HCT116 (cell line): ENCODE data around the gene ZBED3. TPM values are rescaled to one million over a fixed set of nuclear protein-coding genes. Genes with fewer than 3 reads are reported as not detected.

Source experiments
- ATAC-seq: fragments of 200-7000 bp; cut with Tn5 transposase; 2 replicates; pipeline ENCODE4 v1.9.1; 2020; ENCODE audit warnings: mild to moderate bottlenecking, moderate library complexity
- BruUV-seq: library from RNA; stranded (reverse); fragments of 400-500 nt; replicated peaks from 2 replicates; lab custom pipeline; 2021; lab: Mats Ljungman, UMichigan
- CTCF ChIA-PET: fragments of 300-600 bp; sonication (Branson Sonifier 250); formaldehyde crosslinking; loops from one replicate; lab custom pipeline; 2021; ENCODE audit warnings: antibody characterized with exemption; lab: Charles Lee
- POLR2A ChIA-PET: fragments of 300-600, 350-600 bp; sonication (Branson Sonifier 250); formaldehyde crosslinking; loops from one replicate; lab custom pipeline; 2021; ENCODE audit warnings: antibody characterized with exemption; lab: Charles Lee
- RAD21 ChIA-PET, 2 experiments: fragments of 300-600 bp; sonication (Branson Sonifier 250); formaldehyde crosslinking; loops; one replicate each; lab custom pipeline; 2023; ENCODE audit warnings: low total read pairs in 2 of 2; ENCODE audit not compliant: uncharacterized antibody in 2 of 2, unreplicated experiment in 2 of 2, low non-redundant PET in 1 of 2; lab: Charles Lee
- DNase-seq: peaks from one replicate; pipeline ENCODE4 v3.0.0-alpha.2; 2010; ENCODE audit warnings: low read depth, low spot score
- H2AFZ ChIP-seq: fragments of 200-600 bp; shearing (Covaris generic), sonication (generic); 2 replicates; pipeline ENCODE4 v1.6.1; 2017; ENCODE audit warnings: low read depth, mixed run types, mixed read lengths, antibody characterized with exemption, low read length; ENCODE audit not compliant: poor library complexity, severe bottlenecking
- H3K27ac ChIP-seq: 2 replicates; pipeline ENCODE4 v1.5.1; 2012; ENCODE audit warnings: low read depth, low read length
- H3K27me3 ChIP-seq: fragments of 200-600 bp; sonication (generic); 2 replicates; pipeline ENCODE4 v1.6.1; 2016; ENCODE audit warnings: mixed run types, low read length, mixed read lengths; ENCODE audit not compliant: insufficient read depth
- H3K36me3 ChIP-seq, 2 experiments: fragments of 200-500 bp in 1 of 2; fragments of 200-600 bp in 1 of 2; sonication (Bioruptor generic) in 1 of 2; sonication (generic) in 1 of 2; 2 replicates each; pipeline versions ENCODE4 v1.5.1 to v1.6.1; 2014 to 2016; ENCODE audit warnings: low read length in 2 of 2, inconsistent platforms in 1 of 2, mixed read lengths in 1 of 2, mixed run types in 1 of 2; ENCODE audit not compliant: insufficient read depth in 2 of 2, control insufficient read depth in 1 of 2
- H3K4me1 ChIP-seq, 2 experiments: fragments of 200-600 bp in 1 of 2; sonication (generic) in 1 of 2; 2 replicates each; pipeline versions ENCODE4 v1.5.1 to v1.6.1; 2012 to 2017; ENCODE audit warnings: low read length in 2 of 2, inconsistent platforms in 1 of 2, mild to moderate bottlenecking in 1 of 2, mixed read lengths in 1 of 2, mixed run types in 1 of 2, moderate library complexity in 1 of 2; ENCODE audit not compliant: insufficient read depth in 2 of 2, control insufficient read depth in 1 of 2
- H3K4me2 ChIP-seq: fragments of 200-600 bp; sonication (generic); 2 replicates; pipeline ENCODE4 v1.6.1; 2017; ENCODE audit warnings: mixed run types, low read length, mixed read lengths
- H3K4me3 ChIP-seq, 2 experiments: fragments of 200-600 bp in 1 of 2; sonication (generic) in 1 of 2; replicated peaks in 1 of 2; 2 replicates each; pipeline ENCODE4 v1.5.1; 2011 to 2016; ENCODE audit warnings: low read length in 2 of 2, control low read depth in 1 of 2, low read depth in 1 of 2, mild to moderate bottlenecking in 1 of 2, mixed read lengths in 1 of 2, mixed run types in 1 of 2
- H3K79me2 ChIP-seq: fragments of 200-600 bp; sonication (generic); 2 replicates; pipeline ENCODE4 v1.6.1; 2017; ENCODE audit warnings: mild to moderate bottlenecking, mixed run types, low read length, moderate library complexity, mixed read lengths; ENCODE audit not compliant: insufficient read depth
- H3K9ac ChIP-seq: fragments of 200-600 bp; sonication (generic); 2 replicates; pipeline ENCODE4 v1.6.1; 2016; ENCODE audit warnings: low read length, mixed read lengths
- H3K9me2 ChIP-seq: fragments of 200-600 bp; sonication (generic), shearing (Covaris generic); 2 replicates; pipeline ENCODE4 v1.6.1; 2017; ENCODE audit warnings: mixed run types, mild to moderate bottlenecking, moderate library complexity; ENCODE audit not compliant: insufficient read depth
- H3K9me3 ChIP-seq, 2 experiments: fragments of 200-500 bp in 1 of 2; fragments of 200-600 bp in 1 of 2; sonication (Bioruptor generic) in 1 of 2; sonication (generic) in 1 of 2; 2 replicates each; pipeline ENCODE4 v1.6.1; 2014 to 2017; ENCODE audit warnings: low read length in 2 of 2, mixed read lengths in 2 of 2, inconsistent platforms in 1 of 2, low read depth in 1 of 2, mild to moderate bottlenecking in 1 of 2, mixed run types in 1 of 2, moderate library complexity in 1 of 2; ENCODE audit not compliant: control insufficient read depth in 1 of 2, insufficient read depth in 1 of 2
- H4K20me1 ChIP-seq: fragments of 200-600 bp; sonication (generic), shearing (Covaris generic); 2 replicates; pipeline ENCODE4 v1.6.1; 2017; ENCODE audit warnings: mixed run types, mild to moderate bottlenecking, moderate library complexity; ENCODE audit not compliant: insufficient read depth
- CBX3 ChIP-seq: IDR thresholded peaks from 2 replicates; pipeline ENCODE4 v1.6.1; 2012; ENCODE audit warnings: low read depth
- CEBPB ChIP-seq: IDR thresholded peaks from 2 replicates; pipeline ENCODE4 v1.6.1; 2012; ENCODE audit warnings: low read depth
- CTCF ChIP-seq, 3 experiments: fragments of 200-600 bp in 1 of 3; sonication (generic) in 1 of 3; IDR thresholded peaks in 2 of 3; conservative IDR thresholded peaks in 1 of 3; 2 replicates each; pipeline ENCODE4 v1.5.1; 2012 to 2017; ENCODE audit warnings: low read depth in 2 of 3, low read length in 2 of 3, antibody characterized with exemption in 1 of 3, borderline replicate concordance in 1 of 3, control low read depth in 1 of 3, mild to moderate bottlenecking in 1 of 3, mixed read lengths in 1 of 3, mixed run types in 1 of 3, moderate library complexity in 1 of 3; ENCODE audit not compliant: insufficient read depth in 1 of 3
- ELF1 ChIP-seq: IDR thresholded peaks from 2 replicates; pipeline ENCODE4 v1.6.1; 2012; ENCODE audit warnings: low read depth, borderline replicate concordance
- EZH2phosphoT487 ChIP-seq: fragments of 200-600 bp; IDR thresholded peaks from 2 replicates; pipeline ENCODE4 v1.6.1; 2018; ENCODE audit warnings: antibody characterized with exemption, borderline replicate concordance
- SP1 ChIP-seq: IDR thresholded peaks from 2 replicates; pipeline ENCODE4 v1.6.1; 2012; ENCODE audit warnings: low read depth
- SRF ChIP-seq: IDR thresholded peaks from 2 replicates; pipeline ENCODE4 v1.6.1; 2012; ENCODE audit warnings: low read depth
- TCF7L2 ChIP-seq: IDR thresholded peaks from 2 replicates; pipeline ENCODE4 v1.7.0; 2011; ENCODE audit warnings: borderline replicate concordance, inconsistent platforms; ENCODE audit not compliant: insufficient read depth, insufficient read length; ENCODE audit errors: extremely low read depth
- YY1 ChIP-seq: IDR thresholded peaks from 2 replicates; pipeline ENCODE4 v1.6.1; 2011; ENCODE audit warnings: low read length, low read depth, moderate library complexity, mild to moderate bottlenecking; ENCODE audit not compliant: insufficient replicate concordance; ENCODE audit errors: extremely low read depth
- ZFX ChIP-seq: fragments of 450-650 bp; IDR thresholded peaks from 2 replicates; pipeline ENCODE4 v1.6.1; 2017
- intact Hi-C: fragments of 100-400 bp; cut with micrococcal nuclease; formaldehyde crosslinking; loops from 2 replicates; pipeline ENCODE4 v1.10.0; 2022
- total RNA-seq: library from RNA; stranded (reverse); gene quantifications from one replicate; pipeline ENCODE4 v1.2.1, GENCODE V29; 2021; ENCODE audit not compliant: unreplicated experiment
- TF ChIP-seq, protein P1 (sequence below): IDR thresholded peaks from 2 replicates; pipeline ENCODE4 v1.6.1; 2012; ENCODE audit warnings: low read depth

Gene ZBED3
- total RNA-seq, 1 experiment from 2014 or later = 12.7 TPM

GRCh38 chr5:77076961-77077828 is 9.9 kb downstream of the ZBED3 start:
- no peaks in the 10 kb centered on the region for H3K79me2 ChIP-seq
- TF ChIP-seq EZH2phosphoT487 (no peak), SRF (no peak), ZFX (no peak), ELF1 (no peak), TCF7L2 (no peak), CEBPB (no peak), CBX3 (no peak), SP1 (no peak), CTCF (IDR thresholded peaks at IDR 0.05 in 2 of 3, conservative IDR thresholded peaks at IDR 0.05 in 1 of 3; ENCODE audit: borderline replicate concordance in 1 of 3, insufficient read depth in 1 of 3, low read depth in 2 of 3, low read length in 2 of 3) (no peak), YY1 (no peak)
- TF ChIP-seq, protein P1, sequence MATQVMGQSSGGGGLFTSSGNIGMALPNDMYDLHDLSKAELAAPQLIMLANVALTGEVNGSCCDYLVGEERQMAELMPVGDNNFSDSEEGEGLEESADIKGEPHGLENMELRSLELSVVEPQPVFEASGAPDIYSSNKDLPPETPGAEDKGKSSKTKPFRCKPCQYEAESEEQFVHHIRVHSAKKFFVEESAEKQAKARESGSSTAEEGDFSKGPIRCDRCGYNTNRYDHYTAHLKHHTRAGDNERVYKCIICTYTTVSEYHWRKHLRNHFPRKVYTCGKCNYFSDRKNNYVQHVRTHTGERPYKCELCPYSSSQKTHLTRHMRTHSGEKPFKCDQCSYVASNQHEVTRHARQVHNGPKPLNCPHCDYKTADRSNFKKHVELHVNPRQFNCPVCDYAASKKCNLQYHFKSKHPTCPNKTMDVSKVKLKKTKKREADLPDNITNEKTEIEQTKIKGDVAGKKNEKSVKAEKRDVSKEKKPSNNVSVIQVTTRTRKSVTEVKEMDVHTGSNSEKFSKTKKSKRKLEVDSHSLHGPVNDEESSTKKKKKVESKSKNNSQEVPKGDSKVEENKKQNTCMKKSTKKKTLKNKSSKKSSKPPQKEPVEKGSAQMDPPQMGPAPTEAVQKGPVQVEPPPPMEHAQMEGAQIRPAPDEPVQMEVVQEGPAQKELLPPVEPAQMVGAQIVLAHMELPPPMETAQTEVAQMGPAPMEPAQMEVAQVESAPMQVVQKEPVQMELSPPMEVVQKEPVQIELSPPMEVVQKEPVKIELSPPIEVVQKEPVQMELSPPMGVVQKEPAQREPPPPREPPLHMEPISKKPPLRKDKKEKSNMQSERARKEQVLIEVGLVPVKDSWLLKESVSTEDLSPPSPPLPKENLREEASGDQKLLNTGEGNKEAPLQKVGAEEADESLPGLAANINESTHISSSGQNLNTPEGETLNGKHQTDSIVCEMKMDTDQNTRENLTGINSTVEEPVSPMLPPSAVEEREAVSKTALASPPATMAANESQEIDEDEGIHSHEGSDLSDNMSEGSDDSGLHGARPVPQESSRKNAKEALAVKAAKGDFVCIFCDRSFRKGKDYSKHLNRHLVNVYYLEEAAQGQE = no peak
- RAD21 ChIA-PET = no interaction called here
- intact Hi-C loops = no loop called here
- H3K9me2 ChIP-seq = no peaks in the 10 kb centered on the region
- H3K36me3 ChIP-seq = no peaks in the 10 kb centered on the region
- BruUV-seq = no TSS peak
- ATAC-seq = no peak
- POLR2A ChIA-PET = interaction anchor here (0.7 kb wide), 1 partner anchor 10 kb away, joined by 4 read pairs; the partner anchor contains the start of gene ZBED3
- H2AFZ ChIP-seq = no peak overlapping the region
- no peak overlapping the region for H3K4me3 ChIP-seq
- no peaks in the 10 kb centered on the region for H3K27me3 ChIP-seq
- no peaks in the 10 kb centered on the region for H3K9me3 ChIP-seq
- H3K4me1 ChIP-seq = no peaks in the 10 kb centered on the region
- no peak overlapping the region for H3K4me2 ChIP-seq
- no peak for DNase-seq
- no peaks in the 10 kb centered on the region for H4K20me1 ChIP-seq
- CTCF ChIA-PET = interaction anchor here (0.9 kb wide), 1 partner anchor 9 kb away, joined by 3 read pairs; no protein-coding TSS in a partner anchor
- no peak overlapping the region for H3K27ac ChIP-seq
- no peak overlapping the region for H3K9ac ChIP-seq
